Measurements from ENCODE around the gene ATP6AP2.
"Not testable (repeated sequence)": the region's sequence is repeated elsewhere in the genome, so short reads cannot be mapped to it uniquely, and the experiment has no call there.

Gene ATP6AP2
- 68.9 to 81.1 reads per million in 2 donors for total RNA-seq

- peak; percentile 66 to 95 (median 86) for DNase-seq
These were observed at the start of gene ATP6AP2 for GRCh38 chrX:40580537-40581335. TSS of gene ATP6AP2 (plus strand) at chrX:40580970. CDS start at chrX:40581066, 96 bp downstream.

- DNase-seq: no peak
These were observed 49.5 kb upstream of the ATP6AP2 start for GRCh38 chrX:40531056-40531826.

- DNase-seq: no peak
These were observed 43.5 kb upstream of the ATP6AP2 start for GRCh38 chrX:40537310-40537709.

- no peak for DNase-seq
These were observed 42.4 kb upstream of the ATP6AP2 start for GRCh38 chrX:40538406-40538805.

GRCh38 chrX:40539214-40540142, 41.3 kb upstream of the ATP6AP2 start:
- peak; percentile 26 to 85 (median 54) for DNase-seq

- no peak for DNase-seq
These were observed 38.6 kb upstream of the ATP6AP2 start for GRCh38 chrX:40542208-40542607.

GRCh38 chrX:40542972-40543371, 37.8 kb upstream of the ATP6AP2 start:
- no peak for DNase-seq

- DNase-seq: peak in 1 of 5 experiments; percentile 19
These were observed 37.0 kb upstream of the ATP6AP2 start for GRCh38 chrX:40543661-40544328.

- DNase-seq: no peak
These were observed 36.2 kb upstream of the ATP6AP2 start for GRCh38 chrX:40544343-40545266.

- no peak for DNase-seq
These were observed 33.9 kb upstream of the ATP6AP2 start for GRCh38 chrX:40546870-40547269.

GRCh38 chrX:40550066-40550465, 30.7 kb upstream of the ATP6AP2 start:
- no peak for DNase-seq

- DNase-seq: peak in 1 of 5 experiments; percentile 7
These were observed 28.0 kb upstream of the ATP6AP2 start for GRCh38 chrX:40552768-40553167.

GRCh38 chrX:40558590-40558989, 22.2 kb upstream of the ATP6AP2 start:
- DNase-seq: no peak

GRCh38 chrX:40563784-40564183, 17.0 kb upstream of the ATP6AP2 start:
- DNase-seq: no peak

- no peak for DNase-seq
These were observed 16.3 kb upstream of the ATP6AP2 start for GRCh38 chrX:40564447-40564846.

GRCh38 chrX:40570346-40571093, 10.2 kb upstream of the ATP6AP2 start:
- DNase-seq: peak in 1 of 5 experiments; percentile 11

GRCh38 chrX:40571164-40571563, 9.6 kb upstream of the ATP6AP2 start:
- DNase-seq: peak in 2 of 5 experiments; percentile 5 to 60

- DNase-seq: no peak
These were observed 9.2 kb upstream of the ATP6AP2 start for GRCh38 chrX:40571600-40571999.

GRCh38 chrX:40573763-40574162, 7.0 kb upstream of the ATP6AP2 start:
- DNase-seq: peak in 4 of 5 experiments; percentile 9 to 48 (median 12)

- DNase-seq: not testable (repeated sequence)
These were observed 5.4 kb upstream of the ATP6AP2 start for GRCh38 chrX:40575411-40575810.

All from T-helper 2 cell (primary cell).